NCI-H510A (cell line): ENCODE measurements around the gene GARRE1.
"Not testable (repeated sequence)": the region's sequence is repeated elsewhere in the genome, so short reads cannot be mapped to it uniquely, and the experiment has no call there.

Source experiments
- DNase-seq: peaks from one replicate; lab custom pipeline; 2025; lab: John Stamatoyannopoulos, UW

The GARRE1 gene

DNA sequence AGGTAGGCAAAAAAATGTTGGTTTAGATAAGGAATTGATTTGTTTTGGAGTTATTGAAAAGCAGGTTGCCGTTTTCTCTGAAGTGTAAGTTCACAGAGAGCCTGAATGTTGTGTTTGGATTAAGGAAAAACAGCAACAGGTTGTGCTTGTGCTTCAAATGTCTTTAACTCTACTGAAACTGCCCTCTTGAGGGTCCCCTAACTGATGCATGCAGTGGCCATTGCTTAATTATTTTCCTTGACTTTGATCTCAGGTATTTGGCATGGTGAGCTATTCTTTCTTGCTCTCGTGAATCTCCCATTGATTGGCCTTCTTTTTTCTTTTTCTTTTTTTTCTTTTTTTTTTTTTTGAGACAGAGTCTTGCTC is 3.2 kb downstream of the GARRE1 start:
- DNase-seq, result no peak

DNA sequence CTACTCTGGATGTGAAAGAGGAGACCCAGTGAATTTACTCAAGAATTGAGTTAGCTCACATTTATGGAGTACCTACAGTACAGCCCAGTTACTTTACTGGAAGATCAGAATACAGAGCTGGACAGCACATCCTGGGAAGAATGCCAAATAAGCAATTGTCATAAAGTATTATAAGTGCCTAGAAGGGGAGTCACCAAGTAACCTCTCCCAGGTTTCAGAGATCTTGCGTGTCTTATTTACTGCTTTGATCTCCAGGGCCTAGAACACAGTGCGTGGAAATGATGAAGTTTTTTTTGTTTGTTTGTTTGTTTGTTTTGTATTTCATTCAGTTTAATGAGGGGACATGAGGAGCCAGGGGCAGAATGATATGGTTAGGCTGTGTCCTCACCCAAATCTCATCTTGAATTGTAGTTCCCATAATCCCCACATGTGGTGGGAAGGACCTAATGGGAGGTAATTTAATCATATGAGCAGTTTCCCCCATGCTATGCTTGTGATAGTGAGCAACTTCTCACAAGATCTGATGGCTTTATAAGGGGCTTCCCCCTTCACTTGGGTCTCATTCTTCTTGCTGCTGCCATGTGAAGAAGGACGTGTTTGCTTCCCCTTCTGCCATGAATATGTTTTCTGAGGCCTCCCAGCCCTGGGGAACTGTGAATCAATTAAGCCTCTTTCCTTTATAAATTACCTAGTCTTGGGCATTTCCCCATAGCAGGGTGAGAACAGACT is 5.2 kb downstream of the GARRE1 start:
- DNase-seq, result no peak

DNA sequence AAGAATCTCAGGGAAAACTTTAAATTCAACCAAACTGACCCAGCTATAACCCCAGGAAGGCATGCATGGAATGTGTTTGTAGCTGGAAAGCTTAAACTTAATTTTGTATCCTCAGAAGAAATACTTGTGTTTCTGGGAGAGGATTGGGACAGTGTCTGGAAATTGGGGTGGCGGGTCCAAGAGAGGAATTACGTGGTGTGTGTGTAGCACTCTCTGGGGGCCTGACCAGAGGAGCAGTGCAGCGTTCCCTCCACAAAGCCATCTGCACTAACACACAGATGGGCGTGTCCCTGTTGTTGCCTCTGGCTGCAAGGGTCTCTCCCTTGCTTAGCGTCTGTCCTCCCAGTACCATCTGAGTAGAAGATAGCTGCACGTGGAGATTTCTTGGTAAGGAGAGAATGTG is 6.4 kb downstream of the GARRE1 start:
- DNase-seq, result no peak

DNA sequence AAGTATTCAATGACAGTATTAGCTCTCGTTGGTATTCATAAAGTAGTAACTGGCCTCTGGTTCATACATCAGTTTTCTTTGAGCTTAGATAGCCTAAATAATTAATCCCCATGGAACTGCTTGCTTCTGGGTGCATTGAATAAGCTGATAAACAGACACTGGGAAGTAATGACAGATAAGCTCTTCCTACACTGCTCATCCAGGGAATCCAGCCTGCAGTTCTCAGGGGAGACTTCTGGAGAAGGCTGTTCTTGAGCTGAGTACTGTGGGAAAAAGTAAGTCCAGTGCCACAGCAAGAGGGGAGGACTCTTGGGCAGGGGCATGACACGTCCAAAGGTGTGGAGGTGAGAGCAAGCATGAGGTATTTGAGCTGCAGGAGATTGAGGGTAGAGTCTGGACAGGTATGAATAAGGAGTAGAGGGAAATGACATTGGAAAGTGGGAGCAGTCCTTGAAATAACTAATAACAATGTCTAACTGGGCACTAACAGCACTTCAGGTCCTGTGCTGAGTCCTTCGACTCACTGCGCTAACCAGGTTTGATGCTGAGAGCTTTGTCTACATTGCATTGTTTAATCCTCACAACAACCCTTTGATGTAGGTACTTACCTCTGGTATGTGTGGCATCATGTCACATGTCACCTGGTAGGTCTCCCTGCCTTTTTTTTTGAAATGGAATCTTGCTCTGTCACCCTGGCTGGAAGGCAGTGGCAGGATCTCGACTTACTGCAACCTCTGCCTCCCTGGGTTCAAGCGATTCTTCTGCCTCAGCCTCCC is 7.2 kb downstream of the GARRE1 start:
- DNase-seq, result peak; percentile 69

DNA sequence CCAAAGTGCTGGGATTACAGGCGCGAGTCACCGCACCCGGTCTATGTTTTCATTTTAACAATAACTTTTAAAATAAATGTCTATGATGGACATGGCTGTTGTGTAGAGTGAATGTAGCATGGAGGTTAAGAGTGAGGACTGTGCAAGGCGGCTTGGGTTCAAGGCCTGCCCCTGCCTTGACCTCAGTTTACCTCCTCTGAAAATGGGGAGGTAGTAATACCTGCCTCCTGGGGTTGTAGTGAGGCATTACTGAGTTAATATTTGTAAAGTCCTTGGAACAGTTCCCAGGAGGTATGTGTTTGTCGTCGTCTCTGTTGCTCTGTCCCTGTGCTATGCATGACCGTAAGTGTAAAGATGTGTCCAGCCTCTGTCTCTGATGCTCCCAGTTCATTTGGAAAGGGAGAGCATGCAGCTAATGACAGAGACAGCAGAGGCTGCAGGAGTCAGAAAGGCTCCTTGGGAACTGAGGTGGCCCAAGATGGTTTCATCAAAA is 9.4 kb downstream of the GARRE1 start:
- DNase-seq, result no peak

DNA sequence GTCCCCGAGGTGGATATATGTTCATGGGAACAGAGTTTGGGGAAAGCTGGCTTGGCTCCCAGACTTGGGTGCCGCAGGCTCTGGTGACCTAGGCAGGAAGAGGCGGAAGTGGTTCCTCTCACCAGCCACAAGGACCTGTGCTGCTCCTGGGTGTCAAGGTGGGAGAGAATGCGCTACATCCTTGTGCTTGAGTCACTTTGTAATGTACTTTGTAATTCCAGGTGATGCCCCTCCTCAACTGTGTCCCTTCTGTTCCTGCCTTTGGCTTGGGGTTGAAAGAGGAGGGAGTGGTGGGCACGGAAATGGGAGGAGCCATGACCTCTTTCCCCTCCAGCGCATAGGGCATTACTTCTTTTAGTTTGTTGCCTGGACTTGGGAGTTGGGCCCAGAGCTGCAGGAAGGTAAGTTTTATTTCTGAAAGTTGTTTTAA is 10.9 kb downstream of the GARRE1 start:
- no peak for DNase-seq

GRCh38 chr19:34269081-34269480 is 14.7 kb downstream of the GARRE1 start:
- DNase-seq, result no peak

DNA sequence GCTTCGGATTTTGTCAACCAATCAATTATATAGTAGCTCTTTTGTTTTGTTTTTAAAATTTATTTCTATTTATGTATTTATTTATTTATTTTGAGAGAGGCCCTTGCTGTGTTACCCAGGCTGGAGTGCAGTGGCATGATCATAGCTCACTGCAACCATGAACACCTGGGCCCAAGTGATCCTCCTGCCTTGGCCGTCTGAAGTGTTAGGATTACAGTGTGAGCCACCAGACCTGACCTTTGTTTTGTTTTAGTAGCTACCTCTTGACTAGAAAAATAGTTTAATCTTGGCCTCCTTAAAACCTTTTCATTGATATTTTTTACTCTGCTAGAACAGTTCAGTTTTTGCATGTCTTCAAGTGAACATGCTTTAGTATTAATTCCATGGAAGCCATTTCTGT is 15.1 kb downstream of the GARRE1 start:
- no peak for DNase-seq

- DNase-seq, result no peak
Measured at GRCh38 chr19:34269968-34270621, 15.7 kb downstream of the GARRE1 start.

DNA sequence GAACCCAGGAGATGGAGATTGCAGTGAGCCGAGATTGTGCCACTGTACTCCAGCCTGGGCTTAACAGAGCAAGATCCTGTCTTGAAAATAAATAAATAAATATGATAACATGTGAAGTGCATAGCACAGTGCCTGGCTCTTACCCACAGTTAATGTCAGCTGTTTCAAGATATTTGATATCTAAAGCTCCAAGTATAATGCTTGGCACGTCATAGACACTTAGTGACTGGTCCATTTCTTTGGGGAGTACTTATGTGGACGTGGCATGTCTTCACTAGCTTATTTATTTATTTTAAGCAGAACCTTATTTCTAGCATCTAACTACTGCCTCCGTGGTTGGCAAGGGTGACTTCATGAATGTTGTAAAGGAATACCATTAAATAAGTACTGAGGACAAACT is 18.8 kb downstream of the GARRE1 start:
- DNase-seq, result no peak

DNA sequence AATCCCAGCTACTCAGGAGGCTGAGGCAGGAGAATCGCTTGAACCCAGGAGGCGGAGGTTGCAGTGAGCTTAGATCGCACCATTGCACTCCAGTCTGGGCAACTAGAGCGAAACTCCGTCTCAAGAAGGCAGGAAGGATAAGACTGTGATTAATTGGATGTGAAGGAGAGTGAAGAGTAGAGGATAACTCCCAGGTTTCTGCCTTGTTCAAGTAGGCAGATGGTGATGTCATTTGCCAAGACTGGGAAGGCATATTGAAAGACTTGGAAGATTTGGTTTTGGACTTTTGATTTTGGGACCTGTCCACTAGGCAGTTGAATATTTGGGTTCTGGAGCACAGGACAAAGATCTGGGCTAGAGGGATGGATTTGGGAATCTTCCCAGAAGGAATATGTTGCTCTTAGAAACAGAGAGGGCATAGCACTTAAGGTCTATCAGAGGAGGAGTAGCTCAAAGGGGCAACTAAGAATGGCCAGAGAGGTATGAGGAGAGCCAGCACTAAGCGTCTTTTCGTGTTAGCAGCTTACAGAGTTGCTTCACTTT is 20.0 kb downstream of the GARRE1 start:
- no peak for DNase-seq

- no peak for DNase-seq
Measured at GRCh38 chr19:34274827-34275625, 20.7 kb downstream of the GARRE1 start.

- DNase-seq, result no peak
Measured at GRCh38 chr19:34275705-34276104, 21.4 kb downstream of the GARRE1 start.

DNA sequence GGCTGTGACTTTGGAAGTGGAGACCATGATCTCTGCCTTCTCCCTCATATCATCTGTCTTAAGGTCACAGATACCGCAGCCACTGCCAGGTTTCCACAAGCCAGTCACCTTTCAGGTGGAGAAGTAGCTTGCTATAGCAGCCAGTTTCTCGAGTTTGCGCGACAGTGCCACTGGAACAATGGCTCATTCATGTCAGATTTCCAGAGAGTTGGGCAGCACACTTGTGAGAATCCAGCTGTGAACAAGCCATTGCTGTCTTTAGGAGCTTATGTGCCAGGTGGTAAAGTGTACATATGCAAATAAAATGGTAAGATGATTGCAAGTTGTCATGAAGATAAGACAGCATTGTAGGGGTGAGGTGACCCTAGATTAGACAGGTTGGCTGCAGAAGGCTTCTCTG is 22.3 kb downstream of the GARRE1 start:
- no peak for DNase-seq

DNA sequence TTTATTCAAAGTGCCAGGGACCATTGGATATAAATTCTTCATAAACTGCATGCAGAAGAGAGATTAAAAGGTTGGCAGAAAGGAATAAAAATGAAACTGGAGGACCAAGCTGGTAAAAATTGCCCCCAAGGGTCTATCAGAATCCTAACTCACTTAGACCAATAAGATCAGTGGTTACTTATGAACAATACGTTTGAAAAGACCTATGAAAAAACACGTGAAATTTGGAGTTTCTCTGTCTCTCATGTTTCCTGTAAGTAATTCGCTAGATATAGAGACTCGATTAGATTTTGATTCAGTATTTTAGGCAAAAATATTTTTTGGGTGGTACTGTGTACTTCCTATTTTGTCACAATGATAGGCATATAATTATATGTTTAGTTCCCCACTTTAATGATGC is 22.9 kb downstream of the GARRE1 start:
- DNase-seq, result no peak

- no peak for DNase-seq
Measured at GRCh38 chr19:34278783-34279182, 24.4 kb downstream of the GARRE1 start.

- DNase-seq, result not testable (repeated sequence)
Measured at GRCh38 chr19:34281444-34281843, 27.1 kb downstream of the GARRE1 start.

DNA sequence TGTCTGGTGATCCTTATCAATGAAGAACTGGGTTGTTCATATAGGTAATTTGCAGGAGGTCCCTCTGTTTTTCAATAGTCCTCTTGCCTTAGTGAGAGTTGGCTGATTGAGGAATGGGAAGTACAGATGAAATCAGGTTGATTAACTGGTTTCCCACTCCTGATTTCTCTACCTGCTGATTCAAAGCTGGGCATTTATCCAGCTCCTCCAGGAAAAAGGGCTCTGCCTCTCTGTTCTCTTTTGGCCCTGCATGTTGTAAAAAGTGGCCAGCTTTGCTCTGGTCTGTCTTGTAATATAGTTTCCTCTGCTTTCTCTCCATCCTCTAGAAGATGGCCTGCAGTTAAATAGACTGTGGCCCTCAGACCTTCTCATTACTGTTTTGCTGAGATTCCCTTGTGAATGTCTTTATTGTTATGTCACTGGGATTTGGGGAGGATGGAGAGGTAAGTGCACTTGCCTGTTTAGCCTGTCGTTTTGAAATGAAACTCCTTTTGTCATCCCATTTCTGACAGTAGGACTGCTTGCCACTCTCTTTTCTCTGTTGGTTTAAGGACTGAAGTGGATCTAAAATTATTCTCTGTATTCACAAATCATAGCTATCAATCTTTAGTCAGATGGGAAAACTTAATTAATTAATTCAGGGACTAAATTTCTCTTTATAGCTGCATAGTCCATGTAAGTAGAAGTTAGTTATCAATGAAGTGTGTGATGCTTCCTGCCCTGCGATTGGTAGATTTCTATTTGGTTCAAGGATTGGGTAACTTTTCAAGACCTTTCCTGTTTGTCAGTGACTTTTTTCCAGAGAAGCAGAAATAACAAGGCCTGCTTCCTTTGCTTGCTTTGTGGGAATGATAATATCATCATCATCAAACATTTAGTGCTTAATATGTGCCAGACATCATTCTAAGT is 28.5 kb downstream of the GARRE1 start:
- DNase-seq, result no peak

- DNase-seq, result no peak
Measured at GRCh38 chr19:34284505-34284904, 30.2 kb downstream of the GARRE1 start.

DNA sequence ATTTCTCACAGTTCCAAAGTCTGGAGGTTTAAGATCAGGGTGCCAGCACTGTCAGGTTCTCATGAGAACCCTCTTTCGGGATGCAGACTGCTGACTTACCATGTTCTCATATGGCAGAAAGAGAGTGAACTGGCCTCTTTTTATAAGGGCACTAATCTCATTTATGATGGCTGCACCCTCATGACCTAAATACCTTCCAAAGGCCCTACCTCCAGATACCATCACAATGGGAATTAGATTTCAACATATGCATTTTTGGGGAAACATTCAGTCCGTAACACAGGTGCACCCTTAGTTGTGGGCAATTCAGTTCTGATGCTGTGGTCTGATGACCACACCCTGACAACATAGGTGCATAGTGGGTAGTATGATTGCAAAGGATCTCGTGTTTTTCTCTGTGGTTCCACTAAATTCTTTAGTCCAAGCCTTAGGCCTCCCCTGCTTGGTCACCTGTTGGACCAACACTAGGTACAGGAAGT is 33.3 kb downstream of the GARRE1 start:
- no peak for DNase-seq

GRCh38 chr19:34288381-34288780 is 34.0 kb downstream of the GARRE1 start:
- no peak for DNase-seq
